ENCODE results near the gene UGT1A5. TPM values are rescaled to one million over a fixed set of nuclear protein-coding genes. Genes with fewer than 3 reads are reported as not detected.

UGT1A5 gene
- total and polyA plus RNA-seq, 10 of the 15 experiments (the other 5 are each of a cell fraction or from before 2014, with no cell fraction given): not detected

- no peak for TF ChIP-seq MTA3 (IDR thresholded peaks at IDR 0.05; ENCODE audit: borderline replicate concordance, low read length)
- no peak for TF ChIP-seq TCF7 (IDR thresholded peaks at IDR 0.05; ENCODE audit: borderline replicate concordance)
- no peak for TF ChIP-seq MYB (IDR thresholded peaks at IDR 0.05; ENCODE audit: borderline replicate concordance, low read depth, low read length)
- no peak for TF ChIP-seq PML (IDR thresholded peaks at IDR 0.05; ENCODE audit: low read length)
- TF ChIP-seq ZBTB40 (IDR thresholded peaks at IDR 0.05; ENCODE audit: borderline replicate concordance): no peak
These were observed 80.0 kb downstream of the UGT1A5 start (continued) for GRCh38 chr2:233792720-233793119.

GRCh38 chr2:233793465-233794127, 80.9 kb downstream of the UGT1A5 start:
- Histone ChIP-seq H3K9ac (ENCODE audit: control insufficient read depth, insufficient read depth, low read length) (no peak overlapping the region), H3K9me3 (replicated peaks; ENCODE audit: control insufficient read depth, insufficient read depth, low read length) (no peaks in the 10 kb centered on the region), H2AFZ (ENCODE audit: control insufficient read depth, low read depth, low read length) (no peak overlapping the region), H3K27me3 (replicated peaks in 1 of 2; ENCODE audit: control insufficient read depth in 2 of 2, insufficient read depth in 2 of 2, low read length in 1 of 2) (no peaks in the 10 kb centered on the region; a peak in 2 of 4 replicates), H3K4me3 (no peak overlapping the region), H4K20me1 (ENCODE audit: control insufficient read depth, insufficient read depth) (no peaks in the 10 kb centered on the region), H3K79me2 (ENCODE audit: control insufficient read depth, insufficient read depth, low read length) (no peaks in the 10 kb centered on the region), H3K4me1 (ENCODE audit: control insufficient read depth, insufficient read depth, low read length) (no peaks in the 10 kb centered on the region), H3K27ac (ENCODE audit: control insufficient read depth, insufficient read depth) (no peak overlapping the region), H3K36me3 (ENCODE audit: control insufficient read depth in 2 of 2, insufficient read depth in 2 of 2, low read length in 1 of 2) (no peaks in the 10 kb centered on the region), H3K4me2 (ENCODE audit: control insufficient read depth, insufficient read depth) (no peak overlapping the region)
- in situ Hi-C loops (cut with MboI) (no loop called here), intact Hi-C loops (cut with micrococcal nuclease; ENCODE audit: unreplicated experiment) (no loop called here)
- DNase-seq (ENCODE audit: low read depth, low spot score) (no peak), FAIRE-seq (no peak), ATAC-seq (no peak)
- WGBS (ENCODE audit: insufficient coverage, insufficient replicate concordance, low lambda C conversion rate, missing lambda C conversion rate): 26% methylated on average over 18 of the region's 18 CpGs
- no TSS peak for BruUV-seq (replicated peaks)
- RAD21 ChIA-PET (ENCODE audit: unreplicated experiment): no interaction called here
- SMC1A ChIA-PET (ENCODE audit: uncharacterized antibody, unreplicated experiment): no interaction called here
- POLR2A ChIA-PET: no interaction called here
- CTCF ChIA-PET: interaction anchor here (0.6 kb wide), 1 partner anchor 732 kb away, joined by 3 read pairs; no protein-coding TSS in a partner anchor
- TF ChIP-seq ATF2 (IDR thresholded peaks at IDR 0.05; ENCODE audit: low read length) (no peak), CHD4 (IDR thresholded peaks at IDR 0.05) (no peak), ASH2L (IDR thresholded peaks at IDR 0.05; ENCODE audit: borderline replicate concordance, low read depth) (no peak), TBL1XR1 (IDR thresholded peaks at IDR 0.05; ENCODE audit: low read depth, low read length) (no peak), SMARCA5 (IDR thresholded peaks at IDR 0.05) (no peak), GABPA (IDR thresholded peaks at IDR 0.05; ENCODE audit: low read depth) (no peak), RAD21 (IDR thresholded peaks at IDR 0.05; ENCODE audit: insufficient read depth, low read depth, low read length) (no peak), IRF4 (IDR thresholded peaks at IDR 0.05; ENCODE audit: low read depth, low read length) (no peak), RUNX3 (IDR thresholded peaks at IDR 0.05; ENCODE audit: low read length) (no peak), ZBTB4 (CRISPR knock-in tag; IDR thresholded peaks at IDR 0.05) (no peak), YY1 (IDR thresholded peaks at IDR 0.05; ENCODE audit: low read depth, low read length) (no peak)

Measured in GM12878 (cell line).